ENCODE data around the gene EBF3.
"Not testable (repeated sequence)": the region's sequence is repeated elsewhere in the genome, so short reads cannot be mapped to it uniquely, and the experiment has no call there.

EBF3 gene

GRCh38 chr10:129926066-129927055 is 37.7 kb downstream of the EBF3 start:
- DNase-seq, result no peak

- DNase-seq, result no peak
Observed at GRCh38 chr10:129924375-129925085, 39.5 kb downstream of the EBF3 start.

- DNase-seq, result no peak
Observed at GRCh38 chr10:129922598-129923123, 41.4 kb downstream of the EBF3 start.

- no peak for DNase-seq
Observed at GRCh38 chr10:129921801-129922597, 42.1 kb downstream of the EBF3 start.

- DNase-seq, result no peak
Observed at GRCh38 chr10:129921065-129921670, 42.9 kb downstream of the EBF3 start.

- not testable (repeated sequence) for DNase-seq
Observed at GRCh38 chr10:129920187-129920586, 43.9 kb downstream of the EBF3 start.

GRCh38 chr10:129919358-129919757 is 44.7 kb downstream of the EBF3 start:
- no peak for DNase-seq

GRCh38 chr10:129918836-129919235 is 45.2 kb downstream of the EBF3 start:
- no peak for DNase-seq

- DNase-seq, result no peak
Observed at GRCh38 chr10:129918401-129918800, 45.7 kb downstream of the EBF3 start.

- DNase-seq, result no peak
Observed at GRCh38 chr10:129917936-129918335, 46.1 kb downstream of the EBF3 start.

GRCh38 chr10:129916506-129916995 is 47.5 kb downstream of the EBF3 start:
- no peak for DNase-seq

GRCh38 chr10:129915526-129916378 is 48.3 kb downstream of the EBF3 start:
- DNase-seq, result no peak

GRCh38 chr10:129914960-129915359 is 49.1 kb downstream of the EBF3 start:
- no peak for DNase-seq

- no peak for DNase-seq
Observed at GRCh38 chr10:129914153-129914855, 49.8 kb downstream of the EBF3 start.

- no peak for DNase-seq
Observed at GRCh38 chr10:129912986-129913695, 50.9 kb downstream of the EBF3 start.

- DNase-seq, result no peak
Observed at GRCh38 chr10:129912166-129912917, 51.7 kb downstream of the EBF3 start.

- DNase-seq, result no peak
Observed at GRCh38 chr10:129911451-129912165, 52.5 kb downstream of the EBF3 start.

GRCh38 chr10:129910861-129911260 is 53.2 kb downstream of the EBF3 start:
- DNase-seq, result no peak

Data from CD4-positive, alpha-beta T cell treated with Interleukin-4 for 4 hours (primary cell).